HG03378 (cell line): Measurements from ENCODE around the gene TMEM129.

Experiments
- ATAC-seq: cut with Tn5 transposase; IDR thresholded peaks from one replicate; pipeline ENCODE4 v1.9.1; 2021; ENCODE audit warnings: mild to moderate bottlenecking, moderate library complexity; ENCODE audit not compliant: unreplicated experiment

TMEM129 gene, protein sequence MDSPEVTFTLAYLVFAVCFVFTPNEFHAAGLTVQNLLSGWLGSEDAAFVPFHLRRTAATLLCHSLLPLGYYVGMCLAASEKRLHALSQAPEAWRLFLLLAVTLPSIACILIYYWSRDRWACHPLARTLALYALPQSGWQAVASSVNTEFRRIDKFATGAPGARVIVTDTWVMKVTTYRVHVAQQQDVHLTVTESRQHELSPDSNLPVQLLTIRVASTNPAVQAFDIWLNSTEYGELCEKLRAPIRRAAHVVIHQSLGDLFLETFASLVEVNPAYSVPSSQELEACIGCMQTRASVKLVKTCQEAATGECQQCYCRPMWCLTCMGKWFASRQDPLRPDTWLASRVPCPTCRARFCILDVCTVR

DNA sequence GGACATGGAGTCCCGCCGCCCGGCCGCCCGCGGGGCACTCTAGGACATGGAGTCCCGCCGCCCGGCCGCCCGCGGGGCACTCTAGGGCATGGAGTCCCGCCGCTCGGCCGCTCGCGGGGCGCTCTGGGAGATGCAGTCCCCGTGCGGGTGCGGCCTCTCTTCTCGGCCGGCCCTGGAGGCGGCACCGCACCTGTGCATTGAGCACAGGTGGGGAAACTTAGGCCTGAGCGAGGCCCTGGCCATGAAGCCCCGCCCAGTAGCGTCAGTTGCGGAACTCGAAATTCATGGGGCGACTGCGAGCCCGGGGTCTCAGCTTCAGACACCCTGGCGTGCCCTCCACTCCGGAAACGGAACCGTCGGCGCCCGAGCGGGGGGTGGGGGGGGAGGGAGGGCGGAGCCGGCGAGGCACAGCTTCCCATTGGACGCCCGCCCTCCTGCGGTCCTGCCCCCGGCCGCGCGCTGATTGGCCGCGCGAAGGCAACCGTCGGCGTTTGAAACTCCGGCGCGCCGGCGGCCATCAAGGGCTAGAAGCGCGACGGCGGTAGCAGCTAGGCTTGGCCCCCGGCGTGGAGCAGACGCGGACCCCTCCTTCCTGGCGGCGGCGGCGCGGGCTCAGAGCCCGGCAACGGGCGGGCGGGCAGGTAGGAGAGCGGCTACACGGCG, at the start of gene TMEM129, which contains the start of gene TACC3:
TSS of gene TMEM129 (minus strand) at position 321 of the 663 bp plus-strand sequence. CDS start 486 bp downstream, outside the sequence.
TSS of gene TACC3 (plus strand) at position 519 of the 663 bp plus-strand sequence. CDS start 1,901 bp downstream, outside the sequence.
- ATAC-seq = peak; percentile 72

- ATAC-seq = no peak
These were observed 49.7 kb upstream of the TMEM129 start for GRCh38 chr4:1770791-1771231.

DNA sequence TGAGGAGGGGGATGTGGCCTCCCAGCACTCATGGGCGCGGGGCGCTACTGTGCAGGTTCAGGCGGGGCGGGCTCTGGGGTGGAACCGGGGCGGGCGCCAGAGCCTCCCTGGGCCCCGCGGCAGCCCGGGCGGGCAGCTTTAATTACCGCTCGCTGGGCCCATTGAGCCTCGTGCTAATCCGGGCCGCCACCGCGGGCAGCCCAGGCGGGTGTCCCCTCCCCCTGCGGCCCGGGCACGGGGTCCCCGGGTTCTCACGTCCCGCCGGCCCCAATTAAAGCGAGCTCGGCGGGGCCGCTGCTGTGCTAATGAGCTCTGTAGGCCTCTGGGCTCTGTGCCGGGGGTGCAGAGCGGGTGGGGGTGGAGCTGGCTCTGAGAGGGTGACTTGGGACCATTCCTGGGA, 49.1 kb upstream of the TMEM129 start:
- no peak for ATAC-seq

DNA sequence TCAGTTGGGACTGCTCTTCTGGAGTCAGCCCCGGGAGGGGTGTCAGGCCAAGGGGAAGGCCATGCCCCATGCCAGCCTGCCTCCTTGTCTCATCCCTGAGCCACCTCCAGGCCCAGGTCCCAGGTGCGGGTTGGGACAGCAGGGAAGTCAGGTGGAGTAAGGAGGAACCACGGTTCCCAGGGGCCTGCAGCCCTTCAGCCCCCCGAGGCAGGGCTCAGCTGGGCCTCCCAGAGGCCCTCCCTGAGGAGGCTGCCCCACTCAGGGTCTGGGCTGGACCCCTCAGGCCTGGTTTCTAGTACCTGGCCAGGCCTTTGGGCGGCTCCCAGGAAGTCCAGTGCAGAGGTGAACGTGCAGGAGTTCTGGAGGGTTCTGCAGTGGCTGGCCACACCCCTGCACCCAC, 48.6 kb upstream of the TMEM129 start:
- no peak for ATAC-seq

GRCh38 chr4:1768367-1769034, 47.4 kb upstream of the TMEM129 start:
- ATAC-seq = no peak

DNA sequence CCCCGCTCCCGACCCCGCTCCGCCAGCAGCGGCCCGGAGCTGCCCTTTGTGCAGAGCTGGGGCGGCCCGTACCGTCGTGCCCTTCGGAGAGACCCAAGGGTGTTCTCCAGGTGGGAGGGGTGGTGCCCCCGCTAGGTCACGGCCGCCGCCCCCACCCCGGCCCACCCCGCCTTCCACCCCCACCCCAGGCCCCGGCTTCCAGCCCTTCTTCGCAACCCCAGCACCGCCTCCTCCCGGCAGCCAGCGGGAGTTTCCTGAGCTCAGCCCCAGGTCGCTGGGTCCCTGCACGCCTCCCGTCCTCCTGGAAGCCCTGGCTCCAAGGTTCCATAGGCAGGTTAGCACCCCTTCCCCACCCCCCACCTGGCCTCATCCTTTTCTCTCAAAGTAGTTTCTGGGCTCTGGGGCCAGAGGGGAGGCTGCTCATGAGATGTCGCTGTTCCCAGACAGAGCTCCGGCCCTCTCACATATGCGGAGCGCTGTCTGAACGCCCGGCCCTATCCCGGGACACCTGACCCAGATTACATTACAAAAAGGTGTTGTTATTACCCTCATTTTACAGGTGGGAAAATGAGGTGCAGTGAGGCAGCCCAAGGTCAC, 46.7 kb upstream of the TMEM129 start:
- ATAC-seq = no peak

DNA sequence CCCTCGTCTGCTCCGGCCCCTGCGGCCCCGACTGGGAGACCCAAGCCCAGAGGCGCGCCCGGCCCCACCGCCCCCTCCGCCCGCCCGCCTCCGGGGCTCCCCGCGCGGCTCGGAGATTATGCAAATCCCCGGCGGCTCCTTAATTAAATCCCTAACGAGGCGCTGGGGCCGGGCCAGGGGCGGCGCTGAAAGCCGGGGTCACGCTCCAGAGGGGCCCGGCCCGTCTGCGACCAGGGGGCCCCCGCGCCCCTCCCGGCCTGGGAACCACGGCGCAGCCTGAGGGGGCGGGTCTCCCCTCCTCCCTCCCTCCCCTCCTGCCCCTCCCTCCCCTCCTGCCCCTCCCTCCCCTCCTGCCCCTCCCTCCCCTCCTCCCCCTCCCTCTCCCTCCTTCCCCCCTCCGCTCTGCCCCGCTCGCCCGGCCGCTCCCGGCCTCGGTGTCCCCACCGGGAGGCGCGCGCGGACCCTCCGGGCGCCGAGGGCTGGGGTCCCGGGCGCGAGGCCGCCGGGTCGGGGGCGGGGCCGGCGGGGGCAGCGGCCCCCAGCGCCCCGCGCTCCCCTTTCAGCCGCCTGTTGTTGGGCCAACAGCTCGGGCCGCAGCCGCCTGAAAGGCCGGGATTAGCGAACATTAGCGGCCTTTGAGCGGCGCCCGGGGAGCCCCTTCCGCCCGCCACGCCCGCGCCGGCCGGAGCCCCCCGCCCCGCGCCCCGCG, 46.1 kb upstream of the TMEM129 start:
- no peak for ATAC-seq

DNA sequence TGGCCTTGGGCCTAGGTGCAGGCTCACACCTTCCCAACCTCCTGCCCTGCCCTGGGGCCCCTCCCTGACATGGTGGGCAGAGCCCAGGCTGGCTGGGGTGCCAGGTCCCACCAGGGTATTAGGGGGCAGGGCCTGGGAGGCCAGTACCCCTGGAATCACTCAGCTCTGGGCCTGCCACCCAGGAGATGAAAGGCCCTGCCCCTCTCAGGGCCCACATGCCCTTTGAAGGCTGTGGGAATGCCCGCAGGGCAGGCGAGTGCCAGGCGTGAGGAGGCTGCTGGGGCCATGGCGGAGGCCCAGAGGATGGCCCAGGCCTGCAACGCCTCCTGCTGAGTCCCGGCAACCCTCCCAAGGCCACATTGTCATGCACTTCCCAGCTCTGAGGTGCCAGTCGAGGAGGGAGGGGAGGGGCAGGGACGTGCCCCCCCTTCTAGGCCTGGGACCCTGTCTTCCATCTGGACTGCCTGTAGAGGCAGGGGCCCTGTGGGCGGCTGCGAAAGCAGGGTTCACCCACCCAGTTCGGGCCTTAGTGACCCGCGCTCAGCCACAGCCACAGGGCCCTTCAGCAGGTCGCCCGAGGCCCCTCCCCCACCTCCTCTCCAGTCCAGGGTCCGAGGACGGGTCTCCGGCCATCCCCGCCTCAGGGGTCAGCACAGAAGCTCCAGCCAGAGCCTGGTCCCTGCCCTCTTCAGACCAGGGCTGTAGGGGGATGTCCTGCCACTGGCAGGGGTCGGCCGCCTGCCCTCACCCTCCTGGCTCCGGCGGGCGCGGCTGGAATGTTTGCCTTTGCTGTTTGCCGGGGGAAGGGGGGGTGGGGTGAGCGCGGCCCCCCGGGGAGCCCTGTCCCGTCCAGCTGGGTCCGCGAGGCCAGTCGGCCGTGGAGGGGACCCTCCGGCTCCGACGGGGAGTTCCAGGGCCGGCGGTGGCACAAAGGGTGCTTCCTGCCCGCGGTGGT, 45.3 kb upstream of the TMEM129 start:
- ATAC-seq = no peak

DNA sequence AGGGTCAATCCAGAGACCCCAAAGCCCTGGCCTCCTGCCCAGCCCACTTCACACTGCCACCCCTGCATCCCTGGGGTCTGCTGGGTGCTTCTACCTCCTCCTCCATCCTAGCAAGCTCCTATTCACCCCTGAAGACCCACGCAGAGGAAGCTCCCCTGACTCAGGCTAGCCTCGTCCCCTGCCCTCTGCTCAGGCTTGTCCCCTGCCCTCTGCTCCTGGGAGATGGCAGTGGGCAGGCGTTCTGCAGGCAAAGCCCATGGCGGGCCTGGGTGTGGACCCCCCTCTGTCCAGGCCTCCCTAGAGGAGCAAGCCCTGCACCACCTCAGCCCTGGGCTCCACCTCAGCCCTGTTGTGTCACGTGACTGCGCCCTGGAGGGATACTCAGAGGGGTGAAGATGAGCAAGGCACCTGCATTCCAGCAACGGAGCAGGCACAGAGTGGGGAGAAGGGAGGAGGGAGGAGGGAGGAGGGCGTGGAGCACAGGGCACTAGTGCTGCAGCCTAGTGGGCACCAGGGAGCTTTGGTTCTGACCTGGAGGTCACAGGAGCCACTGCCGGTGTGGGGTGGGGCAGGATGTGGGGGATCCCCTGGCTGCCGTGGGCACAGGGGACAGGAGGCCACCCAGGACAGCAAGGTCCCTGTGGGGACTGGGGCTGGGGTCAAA, 44.4 kb upstream of the TMEM129 start:
- ATAC-seq = no peak

DNA sequence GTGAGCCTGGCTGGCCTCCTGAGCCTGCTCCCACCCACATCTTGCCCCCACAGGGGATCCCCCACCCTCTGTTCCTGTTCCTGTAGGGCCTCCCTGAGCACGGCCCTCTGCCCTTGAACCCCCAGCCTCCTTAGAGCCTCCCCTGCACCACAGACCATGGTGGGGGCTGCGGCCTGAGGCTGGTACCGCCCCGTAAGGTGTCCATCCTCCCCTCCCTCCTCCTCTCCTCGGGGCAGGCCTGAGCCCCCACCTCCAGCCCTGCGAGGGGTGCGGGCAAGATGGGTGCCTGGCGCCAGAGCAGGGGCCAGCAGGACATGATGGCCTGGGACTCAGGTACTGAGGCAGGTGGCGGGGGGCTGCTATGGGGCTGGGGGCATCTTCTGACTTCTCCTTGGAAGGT, 43.5 kb upstream of the TMEM129 start:
- no peak for ATAC-seq

GRCh38 chr4:1763550-1764080, 42.5 kb upstream of the TMEM129 start:
- no peak for ATAC-seq

- no peak for ATAC-seq
These were observed 42.0 kb upstream of the TMEM129 start for GRCh38 chr4:1763070-1763549.

- ATAC-seq = no peak
These were observed 41.3 kb upstream of the TMEM129 start for GRCh38 chr4:1762264-1763010.

DNA sequence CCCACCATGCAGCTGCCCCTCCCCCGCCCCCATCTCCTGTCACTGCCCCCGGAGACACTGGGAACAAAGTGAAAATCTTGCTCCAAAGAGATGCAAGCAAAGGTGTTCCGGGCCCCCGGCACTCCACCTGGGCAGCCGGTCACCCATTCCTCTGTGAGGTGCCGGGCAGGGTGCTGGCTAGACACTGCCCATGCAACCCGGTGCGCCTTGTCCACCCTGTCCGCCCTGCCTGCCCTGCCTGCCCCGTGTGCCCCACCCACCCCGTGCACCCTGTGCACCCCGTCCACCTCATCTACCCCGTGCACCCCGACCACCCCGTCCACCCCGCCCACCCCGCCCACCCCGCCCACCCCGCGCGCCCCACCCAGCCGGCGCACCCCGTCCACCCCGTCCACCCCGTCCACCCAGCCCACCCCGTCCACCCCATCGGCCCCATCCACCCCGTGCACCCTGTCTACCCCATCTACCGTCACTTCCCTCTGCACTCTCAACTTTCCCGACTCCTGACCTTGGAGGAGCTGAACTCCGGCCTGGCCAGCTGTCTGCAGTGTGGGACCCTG, 40.1 kb upstream of the TMEM129 start:
- no peak for ATAC-seq

DNA sequence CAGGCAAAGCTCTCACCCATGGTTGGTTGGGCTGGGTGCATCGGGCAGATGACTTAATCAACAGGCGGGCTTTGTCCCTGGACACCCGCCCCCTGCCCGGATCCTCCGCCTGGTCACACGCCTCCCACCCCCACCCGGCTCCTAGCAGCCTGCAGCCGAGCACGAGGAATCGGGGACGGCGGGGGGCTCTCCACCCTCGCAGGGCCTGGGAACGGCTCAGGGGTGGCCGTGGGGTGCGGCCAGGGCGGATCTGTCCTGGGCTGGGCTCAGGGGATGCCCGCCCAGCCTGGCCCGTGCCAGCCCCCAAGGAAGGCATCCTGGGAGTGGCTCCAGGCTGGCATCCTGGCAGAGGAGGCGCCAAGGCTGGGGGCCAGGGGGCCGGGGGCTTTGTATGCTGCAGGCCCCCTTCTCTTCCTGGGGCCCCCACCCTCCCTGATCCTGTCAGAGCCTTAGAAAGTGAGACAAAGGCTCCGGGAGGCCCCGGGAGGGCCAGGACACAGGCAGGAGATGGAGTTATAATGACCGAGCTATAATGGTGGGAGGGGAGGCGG, 39.5 kb upstream of the TMEM129 start:
- ATAC-seq = no peak

GRCh38 chr4:1759818-1760223, 38.7 kb upstream of the TMEM129 start:
- ATAC-seq = no peak

DNA sequence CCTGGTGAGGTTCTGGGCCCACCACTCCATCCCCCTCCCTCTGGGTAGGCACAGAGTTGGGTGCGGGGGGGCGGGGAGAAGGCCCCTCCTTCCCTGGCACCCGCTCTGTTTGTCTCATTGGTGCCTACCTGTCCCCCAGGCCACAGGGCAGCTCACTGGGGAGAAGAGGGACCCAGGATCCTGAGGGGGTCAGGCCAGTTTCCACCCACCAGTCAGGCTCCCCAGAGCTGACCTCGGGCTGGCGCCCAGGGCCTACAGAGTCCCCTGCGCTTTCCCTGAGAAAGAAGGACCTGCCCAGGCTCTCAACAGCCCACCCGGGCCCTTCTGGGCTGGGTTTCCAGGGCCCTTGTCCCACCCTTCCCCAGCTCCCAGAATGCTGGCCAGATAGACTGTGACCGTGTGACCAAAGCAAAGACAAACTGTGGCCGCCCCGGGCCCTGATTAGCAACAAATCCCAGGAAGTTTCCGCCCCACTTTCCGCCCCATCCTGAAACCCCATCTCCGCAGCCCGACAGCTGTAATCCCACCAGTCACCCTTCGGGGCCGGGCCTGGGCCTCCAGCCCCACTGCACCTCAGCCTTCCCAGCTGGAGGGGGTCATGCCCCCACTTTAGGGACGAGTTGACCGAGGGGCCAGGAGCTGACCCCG, 38.2 kb upstream of the TMEM129 start:
- no peak for ATAC-seq
